Frontal cortex (tissue), 4 donors: ENCODE results near the gene RGS7. TPM values are rescaled to one million over a fixed set of nuclear protein-coding genes. Genes with fewer than 3 reads are reported as not detected.
"Not testable (repeated sequence)": the region's sequence is repeated elsewhere in the genome, so short reads cannot be mapped to it uniquely, and the experiment has no call there.

Experiments
- DNase-seq, 2 donors: peaks; one replicate each; pipeline ENCODE4 v3.0.0; 2012; ENCODE audit warnings: low spot score in 2 of 2
- FAIRE-seq: peaks from 2 replicates; lab custom pipeline; 2012; peaks lifted over from hg19 to GRCh38; lab: Jason Lieb, UNC
- total RNA-seq: library from RNA; depleted of rRNA; stranded (reverse); fragments of >200 nt; gene quantifications from one replicate; pipeline ENCODE4 v1.2.3, GENCODE V29; 2014
- donor health status: control.
- donor health status: control.
- donor health status: control.

RGS7 gene
- total RNA-seq, 1 donor from 2014 or later = 20.0 TPM

GRCh38 chr1:241024834-241025233, 332.2 kb downstream of the RGS7 start:
- FAIRE-seq = no peak
- DNase-seq = no peak

- FAIRE-seq = no peak
- DNase-seq = no peak
Measured at GRCh38 chr1:241022366-241022765, 334.6 kb downstream of the RGS7 start.

- DNase-seq (no peak), FAIRE-seq (no peak)
Measured at GRCh38 chr1:241020851-241021697, 335.9 kb downstream of the RGS7 start.

- FAIRE-seq (no peak), DNase-seq (no peak)
Measured at GRCh38 chr1:241012708-241013340, 344.2 kb downstream of the RGS7 start.

- no peak for DNase-seq
- no peak for FAIRE-seq
Measured at GRCh38 chr1:241007668-241008067, 349.3 kb downstream of the RGS7 start.

- DNase-seq = no peak
- FAIRE-seq = no peak
Measured at GRCh38 chr1:240999826-241000225, 357.2 kb downstream of the RGS7 start.

GRCh38 chr1:240998441-240999015, 358.5 kb downstream of the RGS7 start:
- DNase-seq (no peak), FAIRE-seq (no peak)

- FAIRE-seq (no peak), DNase-seq (no peak)
Measured at GRCh38 chr1:240998024-240998423, 359.0 kb downstream of the RGS7 start.

- no peak for FAIRE-seq
Measured at GRCh38 chr1:240993004-240993403, 364.0 kb downstream of the RGS7 start.

GRCh38 chr1:240991230-240991629, 365.8 kb downstream of the RGS7 start:
- no peak for DNase-seq
- no peak for FAIRE-seq

More at GRCh38 chr1:240993004-240993403, 364.0 kb downstream of the RGS7 start:
- DNase-seq = no peak

- DNase-seq (no peak), FAIRE-seq (no peak)
Measured at GRCh38 chr1:240987928-240988327, 369.1 kb downstream of the RGS7 start.

GRCh38 chr1:240985081-240985480, 371.9 kb downstream of the RGS7 start:
- FAIRE-seq (no peak), DNase-seq (no peak)

GRCh38 chr1:240980342-240980741, 376.7 kb downstream of the RGS7 start:
- no peak for DNase-seq
- FAIRE-seq = no peak

- DNase-seq = no peak
- FAIRE-seq = no peak
Measured at GRCh38 chr1:240976685-240977084, 380.3 kb downstream of the RGS7 start.

- FAIRE-seq = no peak
- DNase-seq = no peak
Measured at GRCh38 chr1:240973875-240974274, 383.1 kb downstream of the RGS7 start.

GRCh38 chr1:240972059-240972458, 384.9 kb downstream of the RGS7 start:
- FAIRE-seq, DNase-seq: not testable (repeated sequence)

- FAIRE-seq (no peak), DNase-seq (no peak)
Measured at GRCh38 chr1:240970253-240970652, 386.8 kb downstream of the RGS7 start.

- FAIRE-seq = no peak
Measured at GRCh38 chr1:240968864-240969263, 388.1 kb downstream of the RGS7 start.

GRCh38 chr1:240967070-240967724, 389.8 kb downstream of the RGS7 start:
- no peak for DNase-seq

More at GRCh38 chr1:240968864-240969263, 388.1 kb downstream of the RGS7 start:
- DNase-seq = no peak

GRCh38 chr1:240965581-240966091, 391.4 kb downstream of the RGS7 start:
- FAIRE-seq = no peak
- DNase-seq = no peak

More at GRCh38 chr1:240967070-240967724, 389.8 kb downstream of the RGS7 start:
- no peak for FAIRE-seq
